ENCODE measurements around the gene TNC. TPM values are rescaled to one million over a fixed set of nuclear protein-coding genes. Genes with fewer than 3 reads are reported as not detected.

Gene TNC
- polyA plus RNA-seq, 6 donors from 2014 or later = not detected

GRCh38 chr9:114998326-114998725 lies 119.6 kb downstream of the TNC start:
- Mint-ChIP-seq H3K4me3 (no peak overlapping the region), H3K27ac (no peak overlapping the region), H3K4me1 (no peaks in the 10 kb centered on the region), H3K27me3 (peaks cover 9 to 20% (median 14%) of the 10 kb centered on the region in 3 donors), H3K36me3 (no peaks in the 10 kb centered on the region), H3K9me3 (no peaks in the 10 kb centered on the region)
- DNase-seq (no peak), ATAC-seq (ENCODE audit: low read depth in 2 of 2) (no peak)

GRCh38 chr9:114995681-114996221 lies 122.2 kb downstream of the TNC start:
- Mint-ChIP-seq H3K27me3 (peaks cover 9 to 30% (median 16%) of the 10 kb centered on the region in 3 donors), H3K9me3 (peaks cover 0 to 2% (median 0%) of the 10 kb centered on the region in 7 donors), H3K36me3 (no peaks in the 10 kb centered on the region), H3K27ac (peak overlapping the region in 2 of 6 donors; percentile 11 to 46), H3K4me1 (no peaks in the 10 kb centered on the region), H3K4me3 (no peak overlapping the region)
- ATAC-seq (ENCODE audit: low read depth in 2 of 2) (no peak), DNase-seq (no peak)

GRCh38 chr9:114994768-114995167 lies 123.2 kb downstream of the TNC start:
- Mint-ChIP-seq H3K36me3 (no peaks in the 10 kb centered on the region), H3K9me3 (peaks cover 0 to 2% (median 0%) of the 10 kb centered on the region in 7 donors), H3K27me3 (peaks cover 5 to 24% (median 10%) of the 10 kb centered on the region in 3 donors), H3K27ac (no peak overlapping the region), H3K4me3 (no peak overlapping the region), H3K4me1 (peaks cover 0 to 2% (median 2%) of the 10 kb centered on the region in 3 donors)
- no peak for ATAC-seq (ENCODE audit: low read depth in 2 of 2)
- no peak for DNase-seq

GRCh38 chr9:114991861-114992260 lies 126.1 kb downstream of the TNC start:
- DNase-seq (no peak), ATAC-seq (ENCODE audit: low read depth in 2 of 2) (no peak)
- Mint-ChIP-seq H3K36me3 (no peaks in the 10 kb centered on the region), H3K4me3 (no peak overlapping the region), H3K27me3 (peaks cover 0 to 21% (median 10%) of the 10 kb centered on the region in 3 donors), H3K4me1 (peaks cover 0 to 4% (median 4%) of the 10 kb centered on the region in 3 donors), H3K27ac (no peak overlapping the region), H3K9me3 (peaks cover 0 to 2% (median 0%) of the 10 kb centered on the region in 7 donors)

GRCh38 chr9:114990901-114991300 lies 127.1 kb downstream of the TNC start:
- H3K9me3 Mint-ChIP-seq = peaks cover 0 to 2% (median 0%) of the 10 kb centered on the region in 7 donors
- H3K36me3 Mint-ChIP-seq = no peaks in the 10 kb centered on the region
- H3K4me1 Mint-ChIP-seq = peaks cover 0 to 4% (median 4%) of the 10 kb centered on the region in 3 donors
- ATAC-seq (ENCODE audit: low read depth in 2 of 2) = no peak
- DNase-seq = no peak
- H3K27me3 Mint-ChIP-seq = peaks cover 0 to 21% (median 10%) of the 10 kb centered on the region in 3 donors
- H3K4me3 Mint-ChIP-seq = no peak overlapping the region
- H3K27ac Mint-ChIP-seq = no peak overlapping the region

GRCh38 chr9:114989600-114990410 lies 128.2 kb downstream of the TNC start:
- DNase-seq (no peak), ATAC-seq (ENCODE audit: low read depth in 2 of 2) (no peak)
- Mint-ChIP-seq H3K9me3 (peaks cover 0 to 2% (median 0%) of the 10 kb centered on the region in 7 donors), H3K27me3 (peaks cover 0 to 21% (median 10%) of the 10 kb centered on the region in 3 donors), H3K4me3 (peak overlapping the region in 1 of 8 donors; percentile 21), H3K27ac (no peak overlapping the region), H3K4me1 (peaks cover 0 to 4% (median 4%) of the 10 kb centered on the region in 3 donors), H3K36me3 (no peaks in the 10 kb centered on the region)

GRCh38 chr9:114988962-114989599 lies 128.9 kb downstream of the TNC start:
- Mint-ChIP-seq H3K4me3 (no peak overlapping the region), H3K4me1 (peaks cover 0 to 4% (median 4%) of the 10 kb centered on the region in 3 donors), H3K27ac (no peak overlapping the region), H3K27me3 (peaks cover under 1 to 15% (median 10%) of the 10 kb centered on the region in 3 donors), H3K36me3 (no peaks in the 10 kb centered on the region), H3K9me3 (peaks cover 0 to 2% (median 0%) of the 10 kb centered on the region in 7 donors)
- DNase-seq (no peak), ATAC-seq (ENCODE audit: low read depth in 2 of 2) (no peak)

GRCh38 chr9:114987116-114987515 lies 130.8 kb downstream of the TNC start:
- Mint-ChIP-seq H3K4me1 (peaks cover 0 to 4% (median 4%) of the 10 kb centered on the region in 3 donors), H3K9me3 (no peaks in the 10 kb centered on the region), H3K36me3 (no peaks in the 10 kb centered on the region), H3K27ac (no peak overlapping the region), H3K4me3 (no peak overlapping the region), H3K27me3 (peaks cover 0 to 8% (median 5%) of the 10 kb centered on the region in 3 donors)
- no peak for DNase-seq
- no peak for ATAC-seq (ENCODE audit: low read depth in 2 of 2)

- Mint-ChIP-seq H3K4me3 (no peak overlapping the region), H3K9me3 (no peaks in the 10 kb centered on the region), H3K27ac (no peak overlapping the region), H3K36me3 (no peaks in the 10 kb centered on the region), H3K27me3 (peaks cover 0 to 8% (median 5%) of the 10 kb centered on the region in 3 donors), H3K4me1 (peaks cover 0 to 4% (median 4%) of the 10 kb centered on the region in 3 donors)
- DNase-seq (no peak), ATAC-seq (ENCODE audit: low read depth in 2 of 2) (no peak)
Observed at GRCh38 chr9:114985959-114986501, 131.9 kb downstream of the TNC start.

- peaks cover 23 to 30% (median 29%) of the 10 kb centered on the region in 3 donors for H3K27me3 Mint-ChIP-seq
- no peak overlapping the region for H3K4me3 Mint-ChIP-seq
- ATAC-seq (ENCODE audit: low read depth in 2 of 2) (no peak), DNase-seq (no peak)
- no peak overlapping the region for H3K27ac Mint-ChIP-seq
- H3K36me3 Mint-ChIP-seq = peaks cover 0 to 11% of the 10 kb centered on the region in 2 donors
- peaks cover 0 to 9% (median 4%) of the 10 kb centered on the region in 7 donors for H3K9me3 Mint-ChIP-seq
- no peaks in the 10 kb centered on the region for H3K4me1 Mint-ChIP-seq
Observed at GRCh38 chr9:114981063-114981462, 136.9 kb downstream of the TNC start.

GRCh38 chr9:114973216-114973615 lies 144.7 kb downstream of the TNC start:
- no peak overlapping the region for H3K4me3 Mint-ChIP-seq

GRCh38 chr9:114972510-114973136 lies 145.3 kb downstream of the TNC start:
- peaks cover 0 to 12% (median 6%) of the 10 kb centered on the region in 3 donors for H3K27me3 Mint-ChIP-seq
- no peak for ATAC-seq (ENCODE audit: low read depth in 2 of 2)

More at GRCh38 chr9:114973216-114973615, 144.7 kb downstream of the TNC start:
- Mint-ChIP-seq H3K27ac (no peak overlapping the region), H3K9me3 (no peaks in the 10 kb centered on the region), H3K27me3 (peaks cover 0 to 12% (median 9%) of the 10 kb centered on the region in 3 donors), H3K36me3 (no peaks in the 10 kb centered on the region), H3K4me1 (no peaks in the 10 kb centered on the region)
- DNase-seq = no peak
- ATAC-seq (ENCODE audit: low read depth in 2 of 2) = no peak

More at GRCh38 chr9:114972510-114973136, 145.3 kb downstream of the TNC start:
- Mint-ChIP-seq H3K36me3 (no peaks in the 10 kb centered on the region), H3K27ac (no peak overlapping the region), H3K4me3 (no peak overlapping the region), H3K4me1 (no peaks in the 10 kb centered on the region), H3K9me3 (no peaks in the 10 kb centered on the region)
- DNase-seq = no peak
